DND-41 (cell line): ENCODE data around the gene GPR15LG.

ENCODE experiments used
- ATAC-seq: fragments of 200-7000 bp; cut with Tn5 transposase; 3 replicates; pipeline ENCODE4 v1.9.1; 2021; ENCODE audit warnings: low read depth; ENCODE audit not compliant: insufficient read depth
- DNase-seq: peaks from one replicate; pipeline ENCODE4 v3.0.0-alpha.2; 2020
- H2AFZ ChIP-seq: 2 replicates; pipeline ENCODE4 v1.6.0; 2012; ENCODE audit warnings: low read depth, low read length
- H3K27ac ChIP-seq: 2 replicates; pipeline ENCODE4 v1.5.1; 2012; ENCODE audit warnings: low read length, inconsistent platforms
- H3K27me3 ChIP-seq: fragments of 200-600 bp; sonication (generic); 2 replicates; pipeline ENCODE4 v1.6.0; 2012; ENCODE audit warnings: low read length, mild to moderate bottlenecking, inconsistent platforms; ENCODE audit not compliant: insufficient read depth, poor library complexity
- H3K36me3 ChIP-seq: 2 replicates; pipeline ENCODE4 v1.5.1; 2012; ENCODE audit warnings: low read length, inconsistent platforms; ENCODE audit not compliant: insufficient read depth
- H3K4me1 ChIP-seq: 2 replicates; pipeline ENCODE4 v1.5.1; 2012; ENCODE audit warnings: mild to moderate bottlenecking, low read length; ENCODE audit not compliant: insufficient read depth
- H3K4me2 ChIP-seq: 2 replicates; pipeline ENCODE4 v1.6.0; 2012; ENCODE audit warnings: mild to moderate bottlenecking, moderate library complexity, low read length, inconsistent platforms; ENCODE audit not compliant: insufficient read depth
- H3K4me3 ChIP-seq, 2 experiments: fragments of 200-600 bp in 1 of 2; shearing (Covaris generic) in 1 of 2; 2 replicates each; pipeline ENCODE4 v1.5.1; 2012 to 2016; ENCODE audit warnings: inconsistent platforms in 2 of 2, low read length in 2 of 2, mild to moderate bottlenecking in 2 of 2, low read depth in 1 of 2, moderate library complexity in 1 of 2
- H3K79me2 ChIP-seq: 2 replicates; pipeline ENCODE4 v1.6.0; 2012; ENCODE audit warnings: low read length, inconsistent platforms; ENCODE audit not compliant: insufficient read depth
- H3K9ac ChIP-seq: 2 replicates; pipeline ENCODE4 v1.6.0; 2012; ENCODE audit warnings: low read depth, mild to moderate bottlenecking, inconsistent platforms, low read length, moderate library complexity
- H3K9me3 ChIP-seq: 2 replicates; pipeline ENCODE4 v1.5.1; 2012; ENCODE audit warnings: low read length, moderate library complexity, mild to moderate bottlenecking, inconsistent platforms; ENCODE audit not compliant: insufficient read depth, severe bottlenecking
- H4K20me1 ChIP-seq: 2 replicates; pipeline ENCODE4 v1.6.0; 2012; ENCODE audit warnings: low read length; ENCODE audit not compliant: insufficient read depth
- EZH2 ChIP-seq: IDR thresholded peaks from 3 replicates; pipeline ENCODE4 v1.6.1; 2012; ENCODE audit warnings: borderline replicate concordance, low read depth, mild to moderate bottlenecking, moderate library complexity, low read length, inconsistent platforms; ENCODE audit not compliant: severe bottlenecking
- TF ChIP-seq, protein P1 (sequence below): IDR thresholded peaks from 2 replicates; pipeline ENCODE4 v1.5.1; 2012; ENCODE audit warnings: borderline replicate concordance, low read length, moderate library complexity, mild to moderate bottlenecking; ENCODE audit not compliant: poor library complexity, severe bottlenecking; ENCODE audit errors: extremely low read depth

The GPR15LG gene

DNA sequence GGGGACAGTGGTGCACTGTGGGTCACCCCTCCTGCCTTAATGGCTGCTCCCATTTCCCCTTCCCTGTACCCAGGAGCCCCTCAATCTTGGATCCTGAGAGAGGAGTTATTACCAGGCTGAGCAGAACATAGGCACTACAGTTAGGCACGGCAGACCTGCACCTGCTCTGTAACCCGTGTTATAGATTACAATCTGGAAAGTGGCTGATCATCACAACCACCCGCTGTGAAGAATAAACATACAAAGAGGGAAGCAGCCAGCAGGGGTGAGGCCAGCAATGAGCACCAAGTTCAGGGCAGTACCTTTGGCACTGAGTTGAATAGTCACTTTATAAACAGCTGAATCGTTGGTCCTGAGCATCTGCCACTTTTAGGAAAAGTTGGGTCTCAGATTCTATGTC lies 22.5 kb downstream of the GPR15LG start:
- Histone ChIP-seq H3K4me1 (peaks cover 4% of the 10 kb centered on the region; the same call in 1 of the 2 replicates), H3K36me3 (no peaks in the 10 kb centered on the region), H3K27me3 (peaks cover 8% of the 10 kb centered on the region), H2AFZ (no peak overlapping the region), H3K79me2 (no peaks in the 10 kb centered on the region), H3K4me3 (no peak overlapping the region), H3K4me2 (no peak overlapping the region), H3K9me3 (no peaks in the 10 kb centered on the region), H3K9ac (no peak overlapping the region), H4K20me1 (no peaks in the 10 kb centered on the region; the same call in 1 of the 2 replicates), H3K27ac (no peak overlapping the region)
- no peak for TF ChIP-seq EZH2
- TF ChIP-seq, protein P1, sequence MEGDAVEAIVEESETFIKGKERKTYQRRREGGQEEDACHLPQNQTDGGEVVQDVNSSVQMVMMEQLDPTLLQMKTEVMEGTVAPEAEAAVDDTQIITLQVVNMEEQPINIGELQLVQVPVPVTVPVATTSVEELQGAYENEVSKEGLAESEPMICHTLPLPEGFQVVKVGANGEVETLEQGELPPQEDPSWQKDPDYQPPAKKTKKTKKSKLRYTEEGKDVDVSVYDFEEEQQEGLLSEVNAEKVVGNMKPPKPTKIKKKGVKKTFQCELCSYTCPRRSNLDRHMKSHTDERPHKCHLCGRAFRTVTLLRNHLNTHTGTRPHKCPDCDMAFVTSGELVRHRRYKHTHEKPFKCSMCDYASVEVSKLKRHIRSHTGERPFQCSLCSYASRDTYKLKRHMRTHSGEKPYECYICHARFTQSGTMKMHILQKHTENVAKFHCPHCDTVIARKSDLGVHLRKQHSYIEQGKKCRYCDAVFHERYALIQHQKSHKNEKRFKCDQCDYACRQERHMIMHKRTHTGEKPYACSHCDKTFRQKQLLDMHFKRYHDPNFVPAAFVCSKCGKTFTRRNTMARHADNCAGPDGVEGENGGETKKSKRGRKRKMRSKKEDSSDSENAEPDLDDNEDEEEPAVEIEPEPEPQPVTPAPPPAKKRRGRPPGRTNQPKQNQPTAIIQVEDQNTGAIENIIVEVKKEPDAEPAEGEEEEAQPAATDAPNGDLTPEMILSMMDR: no peak
- DNase-seq (peak; percentile 15), ATAC-seq (peak; percentile 55)

DNA sequence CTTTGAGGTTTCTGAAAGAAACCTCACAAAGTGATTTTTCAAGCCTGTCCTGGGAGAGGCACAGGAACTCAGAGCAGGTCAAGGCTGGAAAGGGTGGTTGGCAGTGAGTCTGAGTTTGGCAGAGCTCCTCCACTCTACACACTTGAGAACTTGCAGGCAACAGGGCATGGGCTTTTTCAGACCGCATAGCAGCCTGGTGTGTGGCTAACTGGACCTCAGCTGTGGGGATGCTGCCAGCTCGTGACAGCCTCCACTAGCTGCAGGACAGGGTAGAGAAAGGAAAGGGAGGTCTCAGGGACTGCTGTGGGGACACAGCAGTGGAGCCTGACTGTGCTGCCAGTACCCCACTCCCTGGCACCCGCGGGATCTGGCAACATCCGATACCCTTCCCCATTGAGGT lies 23.3 kb downstream of the GPR15LG start:
- no peaks in the 10 kb centered on the region; the same call in 1 of the 2 replicates for H4K20me1 ChIP-seq
- TF ChIP-seq, protein P1: no peak
- TF ChIP-seq EZH2: no peak
- H3K4me2 ChIP-seq: no peak overlapping the region
- H2AFZ ChIP-seq: no peak overlapping the region
- H3K9me3 ChIP-seq: no peaks in the 10 kb centered on the region
- DNase-seq: no peak
- H3K9ac ChIP-seq: no peak overlapping the region
- ATAC-seq: no peak
- peaks cover 6% of the 10 kb centered on the region for H3K27me3 ChIP-seq
- peaks cover 4% of the 10 kb centered on the region; the same call in 1 of the 2 replicates for H3K4me1 ChIP-seq
- no peaks in the 10 kb centered on the region for H3K36me3 ChIP-seq
- H3K27ac ChIP-seq: no peak overlapping the region
- H3K79me2 ChIP-seq: no peaks in the 10 kb centered on the region
- H3K4me3 ChIP-seq: no peak overlapping the region

DNA sequence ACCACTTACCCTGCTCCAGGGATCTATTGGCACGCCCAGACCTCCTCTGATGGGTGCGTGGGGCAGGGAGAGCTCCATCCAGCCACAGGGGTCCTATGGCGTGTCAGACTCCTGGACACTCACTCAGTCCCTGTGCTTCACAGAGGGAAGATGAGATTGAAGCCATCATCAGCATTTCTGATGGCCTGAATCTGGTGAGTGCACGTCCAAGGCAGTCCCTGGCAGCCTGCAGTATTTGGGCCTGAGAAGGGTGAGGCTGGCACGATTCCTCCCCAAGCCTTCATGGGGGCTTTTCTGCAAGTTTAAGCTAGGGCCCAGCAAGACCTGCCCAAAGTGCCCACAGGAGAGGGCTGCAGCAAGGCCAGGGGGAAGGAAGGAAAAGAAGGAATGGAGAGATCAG lies 24.0 kb downstream of the GPR15LG start:
- H3K4me2 ChIP-seq: no peak overlapping the region
- no peak overlapping the region for H3K9ac ChIP-seq
- H3K27ac ChIP-seq: no peak overlapping the region
- TF ChIP-seq, protein P1: no peak
- no peak for TF ChIP-seq EZH2
- no peaks in the 10 kb centered on the region for H3K36me3 ChIP-seq
- H3K4me1 ChIP-seq: peaks cover 4% of the 10 kb centered on the region; the same call in 1 of the 2 replicates
- H3K27me3 ChIP-seq: peaks cover 5% of the 10 kb centered on the region
- ATAC-seq (no peak), DNase-seq (no peak)
- no peaks in the 10 kb centered on the region; the same call in 1 of the 2 replicates for H4K20me1 ChIP-seq
- H3K4me3 ChIP-seq: no peak overlapping the region
- no peaks in the 10 kb centered on the region for H3K9me3 ChIP-seq
- H2AFZ ChIP-seq: no peak overlapping the region
- no peaks in the 10 kb centered on the region for H3K79me2 ChIP-seq
